HEK293 (cell line): ENCODE measurements around the gene INPP5D.

ENCODE experiments used
- CTCF ChIA-PET: fragments of 350-600 bp; formaldehyde crosslinking; extraction: SDS; loops from one replicate; lab custom pipeline; 2021; ENCODE audit warnings: antibody characterized with exemption; lab: Yijun Ruan, JAX
- POLR2A ChIA-PET: fragments of 300-600 bp; formaldehyde crosslinking; extraction: SDS; loops from one replicate; lab custom pipeline; 2020; ENCODE audit warnings: antibody characterized with exemption, inconsistent platforms; lab: Yijun Ruan, JAX
- H3K27ac ChIP-seq: fragments of 200-500 bp; sonication (Bioruptor generic); 2 replicates; pipeline ENCODE4 v1.5.1; 2014; ENCODE audit warnings: low read depth, low read length, control low read depth, inconsistent platforms; ENCODE audit errors: extremely low read depth
- H3K36me3 ChIP-seq, 2 experiments: fragments of 200-500 bp in 1 of 2; sonication (Bioruptor generic) in 1 of 2; 1 replicate in 1 of 2; 2 replicates in 1 of 2; pipeline ENCODE4 v1.5.1; 2014 to 2017; ENCODE audit warnings: inconsistent platforms in 2 of 2, low read length in 2 of 2; ENCODE audit not compliant: control insufficient read depth in 2 of 2, insufficient read depth in 1 of 2
- H3K4me1 ChIP-seq: fragments of 200-500 bp; sonication (Bioruptor generic); 2 replicates; pipeline ENCODE4 v1.5.1; 2014; ENCODE audit warnings: mild to moderate bottlenecking, low read length, inconsistent platforms; ENCODE audit not compliant: control insufficient read depth, insufficient read depth
- H3K4me3 ChIP-seq: 2 replicates; pipeline ENCODE4 v1.5.1; 2011; ENCODE audit warnings: low read depth, mild to moderate bottlenecking, control low read depth, low read length, moderate library complexity
- H3K9me3 ChIP-seq: fragments of 200-500 bp; sonication (Bioruptor generic); 2 replicates; pipeline ENCODE4 v1.5.1; 2014; ENCODE audit warnings: low read depth, low read length, inconsistent platforms; ENCODE audit not compliant: control insufficient read depth, insufficient read depth
- GLIS1 ChIP-seq: fragments of 450-650 bp; formaldehyde crosslinking; IDR thresholded peaks from 2 replicates; pipeline ENCODE4 v1.5.1; 2016; ENCODE audit warnings: missing biosample characterization, missing genetic modification characterization
- ZFHX2 ChIP-seq: fragments of 450-650 bp; formaldehyde crosslinking; conservative IDR thresholded peaks from 2 replicates; pipeline ENCODE4 v1.5.1; 2016; ENCODE audit warnings: missing biosample characterization, missing genetic modification characterization
- ZFP37 ChIP-seq: fragments of 450-650 bp; formaldehyde crosslinking; IDR thresholded peaks from 2 replicates; pipeline ENCODE4 v1.5.1; 2016; ENCODE audit warnings: missing biosample characterization, missing genetic modification characterization
- ZNF292 ChIP-seq: fragments of 450-650 bp; formaldehyde crosslinking; IDR thresholded peaks from 2 replicates; pipeline ENCODE4 v1.5.1; 2016; ENCODE audit warnings: low read depth, missing biosample characterization, missing genetic modification characterization, borderline replicate concordance
- ZNF510 ChIP-seq: fragments of 450-650 bp; formaldehyde crosslinking; IDR thresholded peaks from 2 replicates; pipeline ENCODE4 v1.5.1; 2018; ENCODE audit warnings: mild to moderate bottlenecking, missing genetic modification characterization, missing biosample characterization; ENCODE audit not compliant: insufficient replicate concordance
- ZNF585B ChIP-seq: fragments of 450-650 bp; formaldehyde crosslinking; IDR thresholded peaks from 2 replicates; pipeline ENCODE4 v1.5.1; 2016; ENCODE audit warnings: missing biosample characterization, missing genetic modification characterization
- TF ChIP-seq, protein P1 (sequence below): fragments of 450-650 bp; formaldehyde crosslinking; optimal IDR thresholded peaks from 2 replicates; pipeline ENCODE3; 2016; ENCODE audit warnings: missing biosample characterization, mild to moderate bottlenecking, missing genetic modification characterization
- TF ChIP-seq, protein P2 (sequence below): fragments of 450-650 bp; formaldehyde crosslinking; IDR thresholded peaks from 2 replicates; pipeline ENCODE4 v1.5.1; 2016; ENCODE audit warnings: missing biosample characterization, missing genetic modification characterization
- TF ChIP-seq, protein P3 (sequence below): fragments of 450-650 bp; formaldehyde crosslinking; IDR thresholded peaks from 2 replicates; pipeline ENCODE4 v1.5.1; 2017; ENCODE audit warnings: missing biosample characterization, missing genetic modification characterization
- TF ChIP-seq, protein P4 (sequence below): fragments of 450-650 bp; formaldehyde crosslinking; IDR thresholded peaks from 2 replicates; pipeline ENCODE4 v1.5.1; 2016; ENCODE audit warnings: missing biosample characterization, missing genetic modification characterization, low read depth
- TF ChIP-seq, protein P5 (sequence below): fragments of 450-650 bp; formaldehyde crosslinking; IDR thresholded peaks from 2 replicates; pipeline ENCODE4 v1.5.1; 2017; ENCODE audit warnings: missing biosample characterization, missing genetic modification characterization
- TF ChIP-seq, protein P6 (sequence below): fragments of 450-650 bp; formaldehyde crosslinking; IDR thresholded peaks from 2 replicates; pipeline ENCODE4 v1.5.1; 2016; ENCODE audit warnings: missing biosample characterization, missing genetic modification characterization

Gene INPP5D

DNA sequence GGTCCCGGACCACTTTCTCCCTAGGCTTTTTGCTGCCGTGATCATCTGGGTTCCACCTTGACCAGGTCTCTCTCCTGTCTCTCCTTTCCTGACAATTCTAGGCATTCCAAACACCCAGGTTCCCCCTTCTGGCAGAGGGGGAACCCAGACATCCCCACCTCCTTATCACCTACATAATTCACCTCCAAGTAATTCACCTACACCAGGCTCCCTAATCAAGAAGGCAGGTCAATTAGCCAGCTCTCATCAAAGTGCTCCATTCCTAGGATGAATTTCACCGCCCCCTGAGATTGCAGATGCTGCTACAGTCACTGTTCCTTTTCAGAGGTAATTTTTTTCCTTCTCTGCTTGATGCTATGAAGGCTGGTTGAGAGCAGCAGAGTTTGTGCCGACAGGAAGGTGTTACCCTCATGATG, 149.0 kb downstream of the INPP5D start:
- TF ChIP-seq ZFP37 (tag by site-specific recombination) (no peak), ZNF292 (tag by site-specific recombination) (no peak), ZNF510 (tag by site-specific recombination) (no peak)
- TF ChIP-seq, protein P1, sequence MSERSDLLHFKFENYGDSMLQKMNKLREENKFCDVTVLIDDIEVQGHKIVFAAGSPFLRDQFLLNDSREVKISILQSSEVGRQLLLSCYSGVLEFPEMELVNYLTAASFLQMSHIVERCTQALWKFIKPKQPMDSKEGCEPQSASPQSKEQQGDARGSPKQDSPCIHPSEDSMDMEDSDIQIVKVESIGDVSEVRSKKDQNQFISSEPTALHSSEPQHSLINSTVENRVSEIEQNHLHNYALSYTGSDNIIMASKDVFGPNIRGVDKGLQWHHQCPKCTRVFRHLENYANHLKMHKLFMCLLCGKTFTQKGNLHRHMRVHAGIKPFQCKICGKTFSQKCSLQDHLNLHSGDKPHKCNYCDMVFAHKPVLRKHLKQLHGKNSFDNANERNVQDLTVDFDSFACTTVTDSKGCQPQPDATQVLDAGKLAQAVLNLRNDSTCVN (tag by site-specific recombination) = no peak
- Histone ChIP-seq H3K4me3 (no peak overlapping the region), H3K4me1 (no peaks in the 10 kb centered on the region), H3K9me3 (no peaks in the 10 kb centered on the region), H3K36me3 (no peaks in the 10 kb centered on the region), H3K27ac (no peak overlapping the region)
- POLR2A ChIA-PET = interaction anchor here (1.1 kb wide), 1 partner anchor 51 kb away, joined by 3 read pairs; no protein-coding TSS in a partner anchor
- CTCF ChIA-PET = interaction anchor here (0.7 to 1.5 kb wide), 2 partner anchors 9 to 46 kb away, joined by 3 to 4 read pairs; no protein-coding TSS in a partner anchor

DNA sequence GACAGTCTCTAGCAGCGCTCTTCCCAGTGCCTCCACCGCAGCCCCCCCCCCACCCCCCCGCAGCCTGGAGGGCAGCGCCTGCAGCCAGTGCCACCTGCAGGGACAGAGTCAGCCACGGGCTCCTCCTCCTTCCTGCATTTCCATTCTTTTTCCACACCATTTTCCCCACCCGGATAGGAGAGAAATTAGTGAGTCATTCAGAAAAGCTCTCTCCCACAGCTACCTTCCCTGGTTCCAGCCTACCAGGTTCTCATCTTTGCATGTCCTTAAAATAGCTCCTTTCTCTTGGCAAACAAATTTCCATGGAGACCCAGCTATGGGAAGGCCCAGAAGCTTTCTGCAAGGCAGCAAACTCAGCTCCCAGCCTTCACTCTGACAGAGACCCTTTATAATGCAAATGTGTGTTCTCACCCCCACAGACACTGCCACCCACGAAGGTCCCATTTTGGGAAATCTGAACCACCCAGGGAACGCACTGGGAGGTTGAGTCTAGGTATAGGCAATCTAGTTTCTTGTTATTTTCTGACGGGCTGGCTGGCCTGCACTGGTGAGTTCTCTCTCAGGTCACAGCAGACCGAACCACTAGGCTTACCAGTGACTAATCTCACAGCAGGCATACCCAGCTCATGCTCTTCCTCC, 149.5 kb downstream of the INPP5D start:
- ChIA-PET POLR2A (interaction anchor here (1.1 kb wide), 1 partner anchor 51 kb away, joined by 3 read pairs; no protein-coding TSS in a partner anchor), CTCF (interaction anchor here (0.6 to 1.5 kb wide), 8 partner anchors 9 to 155 kb away, joined by 3 to 5 read pairs (median 4); no protein-coding TSS in a partner anchor)
- peak; percentile 43 for TF ChIP-seq ZFHX2 (tag by site-specific recombination)
- TF ChIP-seq GLIS1 (tag by site-specific recombination) = peak; percentile 65
- TF ChIP-seq, protein P2, sequence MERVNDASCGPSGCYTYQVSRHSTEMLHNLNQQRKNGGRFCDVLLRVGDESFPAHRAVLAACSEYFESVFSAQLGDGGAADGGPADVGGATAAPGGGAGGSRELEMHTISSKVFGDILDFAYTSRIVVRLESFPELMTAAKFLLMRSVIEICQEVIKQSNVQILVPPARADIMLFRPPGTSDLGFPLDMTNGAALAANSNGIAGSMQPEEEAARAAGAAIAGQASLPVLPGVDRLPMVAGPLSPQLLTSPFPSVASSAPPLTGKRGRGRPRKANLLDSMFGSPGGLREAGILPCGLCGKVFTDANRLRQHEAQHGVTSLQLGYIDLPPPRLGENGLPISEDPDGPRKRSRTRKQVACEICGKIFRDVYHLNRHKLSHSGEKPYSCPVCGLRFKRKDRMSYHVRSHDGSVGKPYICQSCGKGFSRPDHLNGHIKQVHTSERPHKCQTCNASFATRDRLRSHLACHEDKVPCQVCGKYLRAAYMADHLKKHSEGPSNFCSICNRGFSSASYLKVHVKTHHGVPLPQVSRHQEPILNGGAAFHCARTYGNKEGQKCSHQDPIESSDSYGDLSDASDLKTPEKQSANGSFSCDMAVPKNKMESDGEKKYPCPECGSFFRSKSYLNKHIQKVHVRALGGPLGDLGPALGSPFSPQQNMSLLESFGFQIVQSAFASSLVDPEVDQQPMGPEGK = no peak

DNA sequence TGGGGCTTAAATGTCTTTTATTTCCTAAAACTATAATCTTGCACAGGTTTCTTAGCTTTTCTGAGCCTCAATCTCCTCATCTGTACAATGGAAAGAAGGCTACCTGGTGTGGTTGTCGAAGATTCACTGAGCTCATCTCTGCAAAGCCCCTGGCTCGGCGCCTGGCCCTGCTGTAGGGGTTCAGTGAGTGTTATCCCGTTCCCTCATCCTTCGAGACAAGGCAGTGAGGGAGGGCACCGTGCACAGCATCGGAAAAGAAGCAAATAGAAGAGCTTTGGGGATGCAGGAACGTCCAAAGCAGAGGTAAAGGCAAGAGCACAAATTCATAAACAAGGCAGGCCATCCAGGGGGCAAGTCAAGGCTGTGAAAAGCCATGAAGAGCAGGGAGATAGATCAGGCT, 150.1 kb downstream of the INPP5D start:
- ChIA-PET CTCF (interaction anchor here (0.6 to 1.5 kb wide), 6 partner anchors 8 to 156 kb away, joined by 3 to 5 read pairs (median 4); no protein-coding TSS in a partner anchor), POLR2A (interaction anchor here (1.1 kb wide), 1 partner anchor 52 kb away, joined by 3 read pairs; no protein-coding TSS in a partner anchor)
- no peak overlapping the region for H3K4me3 ChIP-seq
- H3K9me3 ChIP-seq = no peaks in the 10 kb centered on the region
- H3K4me1 ChIP-seq = no peaks in the 10 kb centered on the region
- TF ChIP-seq, protein P3, sequence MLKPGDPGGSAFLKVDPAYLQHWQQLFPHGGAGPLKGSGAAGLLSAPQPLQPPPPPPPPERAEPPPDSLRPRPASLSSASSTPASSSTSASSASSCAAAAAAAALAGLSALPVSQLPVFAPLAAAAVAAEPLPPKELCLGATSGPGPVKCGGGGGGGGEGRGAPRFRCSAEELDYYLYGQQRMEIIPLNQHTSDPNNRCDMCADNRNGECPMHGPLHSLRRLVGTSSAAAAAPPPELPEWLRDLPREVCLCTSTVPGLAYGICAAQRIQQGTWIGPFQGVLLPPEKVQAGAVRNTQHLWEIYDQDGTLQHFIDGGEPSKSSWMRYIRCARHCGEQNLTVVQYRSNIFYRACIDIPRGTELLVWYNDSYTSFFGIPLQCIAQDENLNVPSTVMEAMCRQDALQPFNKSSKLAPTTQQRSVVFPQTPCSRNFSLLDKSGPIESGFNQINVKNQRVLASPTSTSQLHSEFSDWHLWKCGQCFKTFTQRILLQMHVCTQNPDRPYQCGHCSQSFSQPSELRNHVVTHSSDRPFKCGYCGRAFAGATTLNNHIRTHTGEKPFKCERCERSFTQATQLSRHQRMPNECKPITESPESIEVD (tag by site-specific recombination) = no peak
- no peak for TF ChIP-seq ZNF585B (tag by site-specific recombination)
- TF ChIP-seq, protein P4, sequence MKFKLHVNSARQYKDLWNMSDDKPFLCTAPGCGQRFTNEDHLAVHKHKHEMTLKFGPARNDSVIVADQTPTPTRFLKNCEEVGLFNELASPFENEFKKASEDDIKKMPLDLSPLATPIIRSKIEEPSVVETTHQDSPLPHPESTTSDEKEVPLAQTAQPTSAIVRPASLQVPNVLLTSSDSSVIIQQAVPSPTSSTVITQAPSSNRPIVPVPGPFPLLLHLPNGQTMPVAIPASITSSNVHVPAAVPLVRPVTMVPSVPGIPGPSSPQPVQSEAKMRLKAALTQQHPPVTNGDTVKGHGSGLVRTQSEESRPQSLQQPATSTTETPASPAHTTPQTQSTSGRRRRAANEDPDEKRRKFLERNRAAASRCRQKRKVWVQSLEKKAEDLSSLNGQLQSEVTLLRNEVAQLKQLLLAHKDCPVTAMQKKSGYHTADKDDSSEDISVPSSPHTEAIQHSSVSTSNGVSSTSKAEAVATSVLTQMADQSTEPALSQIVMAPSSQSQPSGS (tag by site-specific recombination) = no peak
- TF ChIP-seq, protein P5, sequence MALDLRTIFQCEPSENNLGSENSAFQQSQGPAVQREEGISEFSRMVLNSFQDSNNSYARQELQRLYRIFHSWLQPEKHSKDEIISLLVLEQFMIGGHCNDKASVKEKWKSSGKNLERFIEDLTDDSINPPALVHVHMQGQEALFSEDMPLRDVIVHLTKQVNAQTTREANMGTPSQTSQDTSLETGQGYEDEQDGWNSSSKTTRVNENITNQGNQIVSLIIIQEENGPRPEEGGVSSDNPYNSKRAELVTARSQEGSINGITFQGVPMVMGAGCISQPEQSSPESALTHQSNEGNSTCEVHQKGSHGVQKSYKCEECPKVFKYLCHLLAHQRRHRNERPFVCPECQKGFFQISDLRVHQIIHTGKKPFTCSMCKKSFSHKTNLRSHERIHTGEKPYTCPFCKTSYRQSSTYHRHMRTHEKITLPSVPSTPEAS (tag by site-specific recombination) = no peak
- TF ChIP-seq, protein P6, sequence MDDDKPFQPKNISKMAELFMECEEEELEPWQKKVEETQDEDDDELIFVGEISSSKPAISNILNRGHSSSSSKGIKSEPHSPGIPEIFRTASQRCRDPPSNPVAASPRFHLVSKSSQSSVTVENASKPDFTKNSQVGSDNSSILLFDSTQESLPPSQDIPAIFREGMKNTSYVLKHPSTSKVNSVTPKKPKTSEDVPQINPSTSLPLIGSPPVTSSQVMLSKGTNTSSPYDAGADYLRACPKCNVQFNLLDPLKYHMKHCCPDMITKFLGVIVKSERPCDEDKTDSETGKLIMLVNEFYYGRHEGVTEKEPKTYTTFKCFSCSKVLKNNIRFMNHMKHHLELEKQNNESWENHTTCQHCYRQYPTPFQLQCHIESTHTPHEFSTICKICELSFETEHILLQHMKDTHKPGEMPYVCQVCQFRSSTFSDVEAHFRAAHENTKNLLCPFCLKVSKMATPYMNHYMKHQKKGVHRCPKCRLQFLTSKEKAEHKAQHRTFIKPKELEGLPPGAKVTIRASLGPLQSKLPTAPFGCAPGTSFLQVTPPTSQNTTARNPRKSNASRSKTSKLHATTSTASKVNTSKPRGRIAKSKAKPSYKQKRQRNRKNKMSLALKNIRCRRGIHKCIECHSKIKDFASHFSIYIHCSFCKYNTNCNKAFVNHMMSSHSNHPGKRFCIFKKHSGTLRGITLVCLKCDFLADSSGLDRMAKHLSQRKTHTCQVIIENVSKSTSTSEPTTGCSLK (tag by site-specific recombination) = no peak
- no peak overlapping the region for H3K27ac ChIP-seq
- H3K36me3 ChIP-seq = no peaks in the 10 kb centered on the region

More for the DNA sequence above, 149.5 kb downstream of the INPP5D start:
- H3K9me3 ChIP-seq = no peaks in the 10 kb centered on the region
- no peak overlapping the region for H3K4me3 ChIP-seq
- H3K27ac ChIP-seq = no peak overlapping the region
- no peaks in the 10 kb centered on the region for H3K36me3 ChIP-seq
- H3K4me1 ChIP-seq = no peaks in the 10 kb centered on the region
